Right lobe of liver (tissue), 4 donors: ENCODE data around the gene GPR39.

Source experiments
- CTCF ChIP-seq, 4 donors: fragments of 200-600 bp in 3 of 4; fragments of 450-650 bp in 1 of 4; IDR thresholded peaks; one replicate each; pipeline versions ENCODE4 v1.5.1 to v1.8.0; 2016 to 2022; ENCODE audit warnings: antibody characterized with exemption in 4 of 4, mild to moderate bottlenecking in 2 of 4
- POLR2A ChIP-seq: fragments of 450-650 bp; IDR thresholded peaks from one replicate; pipeline ENCODE4 v1.6.1; 2017; ENCODE audit warnings: antibody characterized with exemption, mild to moderate bottlenecking
- donor health status: DM: no; HTN: no; CAD: no.
- donor health status: DM: no; HTN: no; CAD: no.
- donor health status: DM: no; HTN: yes; CAD: no.

- no peak for TF ChIP-seq CTCF (IDR thresholded peaks at IDR 0.05)
- TF ChIP-seq POLR2A, result no peak
These were observed 173.4 kb downstream of the GPR39 start for GRCh38 chr2:132589966-132590365.
